K562 (cell line): ENCODE results near the gene IL25. TPM values are rescaled to one million over a fixed set of nuclear protein-coding genes. Genes with fewer than 3 reads are reported as not detected.

Experiments
- HDAC6 ChIP-seq: IDR thresholded peaks from 2 replicates; pipeline ENCODE4 v1.6.1; 2012; ENCODE audit warnings: low read depth, mild to moderate bottlenecking, control low read depth, inconsistent platforms, low read length, moderate library complexity
- KLF13 ChIP-seq: fragments of 450-650 bp; IDR thresholded peaks from 2 replicates; pipeline ENCODE4 v1.6.1; 2016; ENCODE audit warnings: missing genetic modification characterization, low read depth, mild to moderate bottlenecking, missing compliant biosample characterization, moderate library complexity, borderline replicate concordance
- MCM2 ChIP-seq: fragments of 450-650 bp; IDR thresholded peaks from 2 replicates; pipeline ENCODE4 v1.6.1; 2017; ENCODE audit warnings: low read depth, mild to moderate bottlenecking
- MTA1 ChIP-seq: fragments of 450-650 bp; IDR thresholded peaks from 2 replicates; pipeline ENCODE4 v1.6.1; 2017; ENCODE audit warnings: borderline replicate concordance
- MXI1 ChIP-seq: IDR thresholded peaks from 2 replicates; pipeline ENCODE4 v1.6.1; 2011; ENCODE audit warnings: low read depth, mild to moderate bottlenecking, improper control_type of control experiment, low read length
- POLR2AphosphoS5 ChIP-seq: IDR thresholded peaks from 2 replicates; pipeline ENCODE4 v1.6.1; 2011; ENCODE audit warnings: mild to moderate bottlenecking, low read depth, low read length, moderate library complexity; ENCODE audit not compliant: control insufficient read depth, insufficient read depth
- SMC3 ChIP-seq: conservative IDR thresholded peaks from 2 replicates; pipeline ENCODE4 v1.6.1; 2011; ENCODE audit warnings: low read depth, low read length, improper control_type of control experiment; ENCODE audit not compliant: insufficient read depth
- SP2 ChIP-seq: IDR thresholded peaks from 2 replicates; pipeline ENCODE4 v1.6.1; 2011; ENCODE audit warnings: mild to moderate bottlenecking, low read depth, low read length, moderate library complexity; ENCODE audit not compliant: poor library complexity, severe bottlenecking; ENCODE audit errors: extremely low read depth
- ZFP91 ChIP-seq: sonication (generic); formaldehyde crosslinking; IDR thresholded peaks from 2 replicates; pipeline ENCODE4 v1.8.0; 2022; ENCODE audit warnings: mild to moderate bottlenecking, missing genetic modification reagents
- ZNF133 ChIP-seq: fragments of 250-450 bp; sonication (Bioruptor Pico); IDR thresholded peaks from 2 replicates; pipeline ENCODE4 v1.4.0; 2020; ENCODE audit warnings: mild to moderate bottlenecking
- ZNF263 ChIP-seq: sonication (generic); formaldehyde crosslinking; IDR thresholded peaks from 2 replicates; pipeline ENCODE4 v1.8.0; 2022; ENCODE audit warnings: mild to moderate bottlenecking, missing genetic modification reagents, borderline replicate concordance
- polyA plus RNA-seq, 8 experiments: library from polyadenylated mRNA; depleted of rRNA in 4 of 8; stranded (reverse) in 5 of 8; unstranded in 3 of 8; fragments of >200 nt; fragmentation: Nextera tagmentation in 2 of 8; fragmentation: Illumina TruSeq in 1 of 8; extraction: Ambion mirVana in 2 of 8; extraction: Trizol in 1 of 8; gene quantifications; 2 replicates each; pipeline versions ENCODE4 v1.2.1 to v1.2.3, GENCODE V29; 2011 to 2014; ENCODE audit warnings: inconsistent platforms in 1 of 8, missing spikeins in 1 of 8
- total RNA-seq, 7 experiments: library from RNA; depleted of rRNA in 6 of 7; stranded (reverse); fragments of >200 nt in 6 of 7; fragmentation: Illumina TruSeq in 2 of 7; extraction: Trizol in 2 of 7; gene quantifications; 2 replicates each; pipeline versions ENCODE4 v1.2.1 to v1.2.3, GENCODE V29; 2011 to 2021; ENCODE audit warnings: low replicate concordance in 1 of 7
- TF ChIP-seq, protein P1 (sequence below): IDR thresholded peaks from 2 replicates; pipeline ENCODE4 v1.6.1; 2014; ENCODE audit warnings: antibody characterized with exemption

The IL25 gene
- total and polyA plus RNA-seq, 9 of the 15 experiments (the other 6 are each of a cell fraction or from before 2014, with no cell fraction given): not detected

GRCh38 chr14:23326491-23327332 is 45.9 kb upstream of the IL25 start (continued):
- TF ChIP-seq MXI1 (no peak), POLR2AphosphoS5 (peak; percentile 68; the same call in 1 of the 2 replicates), ZNF133 (CRISPR knock-in tag) (no peak), KLF13 (tag) (no peak), SP2 (no peak), ZFP91 (CRISPR knock-in tag) (no peak), HDAC6 (no peak), MCM2 (no peak), MTA1 (no peak), ZNF263 (CRISPR knock-in tag) (no peak), SMC3 (no peak)
- TF ChIP-seq, protein P1, sequence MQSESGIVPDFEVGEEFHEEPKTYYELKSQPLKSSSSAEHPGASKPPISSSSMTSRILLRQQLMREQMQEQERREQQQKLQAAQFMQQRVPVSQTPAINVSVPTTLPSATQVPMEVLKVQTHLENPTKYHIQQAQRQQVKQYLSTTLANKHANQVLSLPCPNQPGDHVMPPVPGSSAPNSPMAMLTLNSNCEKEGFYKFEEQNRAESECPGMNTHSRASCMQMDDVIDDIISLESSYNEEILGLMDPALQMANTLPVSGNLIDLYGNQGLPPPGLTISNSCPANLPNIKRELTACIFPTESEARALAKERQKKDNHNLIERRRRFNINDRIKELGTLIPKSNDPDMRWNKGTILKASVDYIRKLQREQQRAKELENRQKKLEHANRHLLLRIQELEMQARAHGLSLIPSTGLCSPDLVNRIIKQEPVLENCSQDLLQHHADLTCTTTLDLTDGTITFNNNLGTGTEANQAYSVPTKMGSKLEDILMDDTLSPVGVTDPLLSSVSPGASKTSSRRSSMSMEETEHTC: no peak
